Measurements from ENCODE around the gene GTF2F2.

GTF2F2 gene

GRCh38 chr13:45119991-45120864 lies at the start of gene GTF2F2:
GTF2F2 (plus strand) TSS chr13:45120510; CDS start chr13:45120656, 146 bp downstream.
- peak; percentile 55 to 75 (median 70) for DNase-seq

GRCh38 chr13:45073809-45074208 lies 46.5 kb upstream of the GTF2F2 start:
- no peak for DNase-seq

- no peak for DNase-seq
Observed at GRCh38 chr13:45074721-45075120, 45.6 kb upstream of the GTF2F2 start.

- DNase-seq = no peak
Observed at GRCh38 chr13:45078003-45078402, 42.3 kb upstream of the GTF2F2 start.

- DNase-seq = no peak
Observed at GRCh38 chr13:45082964-45083363, 37.3 kb upstream of the GTF2F2 start.

- no peak for DNase-seq
Observed at GRCh38 chr13:45084515-45084914, 35.8 kb upstream of the GTF2F2 start.

GRCh38 chr13:45086484-45086883 lies 33.8 kb upstream of the GTF2F2 start:
- DNase-seq = no peak

- no peak for DNase-seq
Observed at GRCh38 chr13:45092663-45093062, 27.6 kb upstream of the GTF2F2 start.

GRCh38 chr13:45100573-45101262 lies 19.6 kb upstream of the GTF2F2 start:
- no peak for DNase-seq

GRCh38 chr13:45101327-45102018 lies 18.8 kb upstream of the GTF2F2 start:
- no peak for DNase-seq

GRCh38 chr13:45102136-45102507 lies 18.2 kb upstream of the GTF2F2 start:
- no peak for DNase-seq

- DNase-seq = no peak
Observed at GRCh38 chr13:45103449-45103848, 16.9 kb upstream of the GTF2F2 start.

GRCh38 chr13:45104261-45104660 lies 16.0 kb upstream of the GTF2F2 start:
- DNase-seq = no peak

GRCh38 chr13:45105895-45106294 lies 14.4 kb upstream of the GTF2F2 start:
- DNase-seq = no peak

GRCh38 chr13:45107539-45107938 lies 12.8 kb upstream of the GTF2F2 start:
- DNase-seq = no peak

GRCh38 chr13:45108716-45109101 lies 11.6 kb upstream of the GTF2F2 start:
- DNase-seq = no peak

- no peak for DNase-seq
Observed at GRCh38 chr13:45109102-45109720, 11.1 kb upstream of the GTF2F2 start.

- no peak for DNase-seq
Observed at GRCh38 chr13:45113233-45114224, 6.8 kb upstream of the GTF2F2 start.

GRCh38 chr13:45119469-45119990 lies 780 bp upstream of the GTF2F2 start:
- peak; percentile 5 to 13 (median 11) for DNase-seq

GRCh38 chr13:45120967-45121831 lies 889 bp downstream of the GTF2F2 start:
- DNase-seq = no peak

- no peak for DNase-seq
Observed at GRCh38 chr13:45122941-45123340, 2.6 kb downstream of the GTF2F2 start.

Measured in activated CD4-positive, CD25-positive, alpha-beta regulatory T cell (primary cell).